ENCODE measurements around the gene AVPI1. TPM values are rescaled to one million over a fixed set of nuclear protein-coding genes. Genes with fewer than 3 reads are reported as not detected.

AVPI1 gene
- total RNA-seq, 1 donor from 2014 or later: 2.4 TPM

DNA sequence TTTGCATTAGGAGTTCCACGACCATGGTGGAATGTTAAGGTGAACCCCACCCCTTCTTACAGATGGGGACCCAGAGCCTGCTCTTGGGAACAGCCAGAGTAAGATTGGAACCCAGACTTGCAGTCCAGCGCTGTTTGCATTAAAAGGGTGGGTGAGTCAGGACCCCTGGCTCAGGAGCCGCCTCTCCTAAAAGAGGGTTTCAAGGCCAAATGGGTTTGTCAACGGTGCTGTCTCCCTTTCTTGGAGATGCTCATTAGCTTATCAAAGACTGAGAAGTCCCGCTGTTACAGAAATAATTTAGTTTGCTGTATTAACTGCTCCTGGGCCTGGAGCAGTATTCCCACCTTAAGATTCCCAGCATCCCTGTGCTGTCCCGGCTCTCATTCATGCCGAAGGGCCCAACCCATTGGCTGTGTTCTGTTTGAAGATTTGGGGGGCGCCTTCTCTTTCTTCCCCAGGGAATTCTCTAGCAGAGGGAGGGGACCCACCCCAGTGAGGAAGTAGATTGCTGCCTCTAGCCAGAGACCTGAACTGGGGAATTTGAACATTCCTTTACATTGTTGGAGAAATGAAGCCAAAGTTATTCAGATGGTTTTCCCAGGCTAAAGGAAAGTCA lies 28.3 kb upstream of the AVPI1 start:
- Mint-ChIP-seq H3K4me1 (peaks cover 63% of the 10 kb centered on the region), H3K27me3 (ENCODE audit: low read depth) (peaks cover 6% of the 10 kb centered on the region)

DNA sequence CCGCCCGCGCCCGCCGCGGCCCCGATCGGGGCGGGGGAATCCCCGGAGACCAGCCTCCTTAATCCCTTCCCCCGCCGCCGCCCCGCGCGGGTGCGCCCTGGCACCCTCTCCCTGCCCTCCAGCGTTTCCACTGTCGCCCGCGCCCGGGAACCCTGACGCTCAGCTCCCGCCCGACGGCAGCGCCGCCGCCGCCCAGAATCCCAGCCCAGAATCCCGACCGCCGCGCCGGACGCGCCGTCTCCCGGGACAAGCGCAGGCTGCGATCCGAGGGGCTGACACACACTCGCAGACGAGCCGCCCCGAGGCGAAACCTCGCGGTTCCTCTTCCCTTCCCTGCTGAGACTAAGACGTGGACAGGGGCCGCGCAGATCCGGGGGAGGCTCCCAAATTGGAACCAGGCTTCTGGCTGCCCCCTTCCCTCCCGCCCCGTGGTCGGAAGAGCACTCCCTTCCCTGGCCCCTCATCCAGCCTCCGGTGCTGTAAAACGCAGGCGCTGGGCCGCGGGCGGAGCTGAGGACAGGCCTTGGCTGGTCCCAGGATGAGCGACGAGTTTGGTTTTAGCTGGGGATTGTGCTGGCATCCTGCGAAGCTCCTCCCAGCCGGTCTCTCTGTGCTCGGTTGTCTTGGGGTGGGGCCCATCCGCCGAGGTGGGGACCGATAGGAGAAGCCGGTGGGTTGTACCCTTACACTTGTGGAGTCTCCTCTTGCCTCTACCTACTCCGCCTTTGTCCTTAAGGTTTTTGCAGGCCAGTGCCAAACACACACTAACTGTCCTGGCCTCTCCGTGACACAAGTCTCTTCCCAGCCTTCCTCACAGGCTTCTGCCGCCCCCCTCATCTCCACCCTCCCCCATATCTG lies 27.6 kb upstream of the AVPI1 start:
- Mint-ChIP-seq H3K27me3 (ENCODE audit: low read depth) (peaks cover 6% of the 10 kb centered on the region), H3K4me3 (peak overlapping the region; percentile 97), H3K36me3 (ENCODE audit: low read depth) (peaks cover 3% of the 10 kb centered on the region), H3K27ac (ENCODE audit: unreplicated experiment) (peak overlapping the region; percentile 50), H3K4me1 (peaks cover 62% of the 10 kb centered on the region), H3K9me3 (no peaks in the 10 kb centered on the region)
- peak; percentile 45 for DNase-seq (ENCODE audit: low read depth, low spot score)
- TF ChIP-seq, protein P1, sequence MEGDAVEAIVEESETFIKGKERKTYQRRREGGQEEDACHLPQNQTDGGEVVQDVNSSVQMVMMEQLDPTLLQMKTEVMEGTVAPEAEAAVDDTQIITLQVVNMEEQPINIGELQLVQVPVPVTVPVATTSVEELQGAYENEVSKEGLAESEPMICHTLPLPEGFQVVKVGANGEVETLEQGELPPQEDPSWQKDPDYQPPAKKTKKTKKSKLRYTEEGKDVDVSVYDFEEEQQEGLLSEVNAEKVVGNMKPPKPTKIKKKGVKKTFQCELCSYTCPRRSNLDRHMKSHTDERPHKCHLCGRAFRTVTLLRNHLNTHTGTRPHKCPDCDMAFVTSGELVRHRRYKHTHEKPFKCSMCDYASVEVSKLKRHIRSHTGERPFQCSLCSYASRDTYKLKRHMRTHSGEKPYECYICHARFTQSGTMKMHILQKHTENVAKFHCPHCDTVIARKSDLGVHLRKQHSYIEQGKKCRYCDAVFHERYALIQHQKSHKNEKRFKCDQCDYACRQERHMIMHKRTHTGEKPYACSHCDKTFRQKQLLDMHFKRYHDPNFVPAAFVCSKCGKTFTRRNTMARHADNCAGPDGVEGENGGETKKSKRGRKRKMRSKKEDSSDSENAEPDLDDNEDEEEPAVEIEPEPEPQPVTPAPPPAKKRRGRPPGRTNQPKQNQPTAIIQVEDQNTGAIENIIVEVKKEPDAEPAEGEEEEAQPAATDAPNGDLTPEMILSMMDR (conservative IDR thresholded peaks at IDR 0.05): peak; percentile 17

More for the DNA sequence above, 28.3 kb upstream of the AVPI1 start:
- TF ChIP-seq, protein P1 (conservative IDR thresholded peaks at IDR 0.05): no peak
- Mint-ChIP-seq H3K4me3 (peak overlapping the region; percentile 97), H3K36me3 (ENCODE audit: low read depth) (peaks cover 3% of the 10 kb centered on the region), H3K9me3 (no peaks in the 10 kb centered on the region), H3K27ac (ENCODE audit: unreplicated experiment) (peak overlapping the region; percentile 50)
- no peak for DNase-seq (ENCODE audit: low read depth, low spot score)

DNA sequence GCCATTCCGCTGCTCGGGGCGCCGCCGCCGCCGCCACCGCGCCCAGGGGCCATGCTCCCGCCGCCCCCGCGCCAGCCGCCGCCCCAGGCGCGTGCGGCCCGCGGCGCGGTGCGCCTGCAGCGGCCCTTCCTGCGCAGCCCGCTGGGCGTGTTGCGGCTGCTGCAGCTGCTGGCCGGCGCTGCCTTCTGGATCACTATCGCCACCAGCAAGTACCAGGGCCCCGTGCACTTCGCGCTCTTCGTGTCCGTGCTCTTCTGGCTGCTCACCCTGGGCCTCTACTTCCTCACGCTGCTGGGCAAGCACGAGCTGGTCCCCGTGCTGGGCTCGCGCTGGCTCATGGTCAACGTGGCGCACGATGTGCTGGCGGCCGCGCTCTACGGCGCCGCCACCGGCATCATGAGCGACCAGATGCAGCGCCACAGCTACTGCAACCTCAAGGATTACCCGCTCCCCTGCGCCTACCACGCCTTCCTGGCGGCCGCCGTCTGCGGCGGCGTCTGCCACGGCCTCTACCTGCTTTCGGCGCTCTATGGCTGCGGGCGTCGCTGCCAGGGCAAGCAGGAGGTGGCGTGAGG lies 26.9 kb upstream of the AVPI1 start:
- Mint-ChIP-seq H3K36me3 (ENCODE audit: low read depth) (peaks cover 3% of the 10 kb centered on the region), H3K4me3 (peak overlapping the region; percentile 97), H3K27me3 (ENCODE audit: low read depth) (peaks cover 6% of the 10 kb centered on the region), H3K27ac (ENCODE audit: unreplicated experiment) (peak overlapping the region; percentile 99), H3K4me1 (peaks cover 59% of the 10 kb centered on the region), H3K9me3 (no peaks in the 10 kb centered on the region)
- TF ChIP-seq, protein P1 (conservative IDR thresholded peaks at IDR 0.05): peak; percentile 42
- DNase-seq (ENCODE audit: low read depth, low spot score): peak; percentile 57

DNA sequence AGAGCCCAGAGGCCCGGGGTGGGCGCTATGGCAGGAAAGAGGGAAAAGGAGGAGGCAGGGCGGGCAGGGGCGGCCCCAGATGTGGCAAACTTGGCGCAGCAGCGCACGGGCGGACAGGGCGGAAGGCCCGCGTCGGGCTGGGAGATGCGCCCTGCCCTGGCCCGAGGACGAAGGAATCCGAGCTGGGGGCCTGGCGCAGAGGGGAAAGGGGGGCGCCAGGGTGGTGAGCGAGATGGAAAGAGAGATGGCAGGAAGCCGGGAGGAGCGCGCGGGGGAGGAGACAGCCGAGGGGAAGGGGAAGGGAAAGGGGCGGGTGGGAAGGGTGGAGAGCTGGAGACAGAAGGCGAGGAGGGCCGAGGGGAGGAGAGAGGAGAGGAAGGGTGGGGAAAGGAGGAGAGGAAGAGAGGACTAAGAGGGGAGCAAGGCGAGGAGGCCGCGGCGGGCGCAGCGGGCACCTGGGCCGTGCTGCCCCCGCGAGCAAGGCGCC lies 26.3 kb upstream of the AVPI1 start, which contains the start of gene MARVELD1:
Gene MARVELD1, plus strand, starts transcription at position 392 of the 487 bp plus-strand sequence. CDS start 147 bp downstream, outside the sequence.
- peaks cover 6% of the 10 kb centered on the region for H3K27me3 Mint-ChIP-seq (ENCODE audit: low read depth)
- TF ChIP-seq, protein P1 (conservative IDR thresholded peaks at IDR 0.05): no peak
- peak within 1 kb of the TSS; percentile 99 for H3K27ac Mint-ChIP-seq (ENCODE audit: unreplicated experiment)
- no peaks in the 10 kb centered on the region for H3K9me3 Mint-ChIP-seq
- peaks cover 3% of the 10 kb centered on the region for H3K36me3 Mint-ChIP-seq (ENCODE audit: low read depth)
- H3K4me3 Mint-ChIP-seq: peak within 1 kb of the TSS; percentile 97
- peak; percentile 46 for DNase-seq (ENCODE audit: low read depth, low spot score)
- H3K4me1 Mint-ChIP-seq: peaks cover 54% of the 10 kb centered on the region

Data from neural crest cell (in vitro differentiated cells).